Right cardiac atrium (tissue), 5 donors: ENCODE measurements around the gene VSTM2B. TPM values are rescaled to one million over a fixed set of nuclear protein-coding genes. Genes with fewer than 3 reads are reported as not detected.

Experiments
- ATAC-seq, 2 donors: fragments of 200-7000 bp; cut with Tn5 transposase; one replicate each; pipeline versions ENCODE4 v1.8.0 to v1.9.1; 2020; ENCODE audit warnings: moderate library complexity in 2 of 2, mild to moderate bottlenecking in 1 of 2
- DNase-seq, 3 donors: peaks; one replicate each; pipeline ENCODE4 v3.0.0-alpha.2; 2020
- H3K27ac ChIP-seq: one replicate; pipeline ENCODE4 v1.5.1; 2013; ENCODE audit warnings: mild to moderate bottlenecking, low read length, control low read depth, moderate library complexity
- H3K27me3 ChIP-seq: one replicate; pipeline ENCODE4 v1.6.1; 2013; ENCODE audit not compliant: control insufficient read depth, insufficient read depth
- H3K4me1 ChIP-seq: one replicate; pipeline ENCODE4 v1.6.1; 2013; ENCODE audit warnings: low read length; ENCODE audit not compliant: control insufficient read depth, insufficient read depth
- H3K4me3 ChIP-seq: one replicate; pipeline ENCODE4 v1.5.1; 2013; ENCODE audit warnings: low read length, control low read depth
- H3K9me3 ChIP-seq: one replicate; pipeline ENCODE4 v1.6.1; 2013; ENCODE audit warnings: low read length; ENCODE audit not compliant: control insufficient read depth
- WGBS: extraction: QIAGEN DNeasy Blood & Tissue Kit; methylation state at CpG from one replicate; pipeline ENCODE4 v1.1.7; 2013; 5-methylcytosine and 5-hydroxymethylcytosine counted together
- intact Hi-C, 4 donors: fragments of 100-400 bp; cut with DNase I; formaldehyde crosslinking; loops; one replicate each; pipeline versions ENCODE4 v1.11.0 to v1.14.0; 2022 to 2023
- polyA plus RNA-seq: library from polyadenylated mRNA; stranded (reverse); fragments of 200-250 nt; gene quantifications from one replicate; pipeline ENCODE4 v1.2.3, GENCODE V29; 2013
- total RNA-seq, 4 donors: library from RNA; stranded (reverse); fragmentation: NEBNext Ultra II Directional; extraction: Animal tissue kit (Norgen Biotek cat#: 25700); gene quantifications; one replicate each; pipeline ENCODE4 v1.2.1, GENCODE V29; 2021
- donor health status: healthy with polysubstance abuse.
- donor health status: DM: no; HTN: yes; CAD: no.
- donor health status: DM: no; HTN: no; CAD: no.
- donor health status: DM: no; HTN: yes; CAD: no; lungs with severe emphysema.
- donor health status: DM: yes; HTN: yes; CAD: no.

Gene VSTM2B
- total and polyA plus RNA-seq, 5 donors = not detected

DNA sequence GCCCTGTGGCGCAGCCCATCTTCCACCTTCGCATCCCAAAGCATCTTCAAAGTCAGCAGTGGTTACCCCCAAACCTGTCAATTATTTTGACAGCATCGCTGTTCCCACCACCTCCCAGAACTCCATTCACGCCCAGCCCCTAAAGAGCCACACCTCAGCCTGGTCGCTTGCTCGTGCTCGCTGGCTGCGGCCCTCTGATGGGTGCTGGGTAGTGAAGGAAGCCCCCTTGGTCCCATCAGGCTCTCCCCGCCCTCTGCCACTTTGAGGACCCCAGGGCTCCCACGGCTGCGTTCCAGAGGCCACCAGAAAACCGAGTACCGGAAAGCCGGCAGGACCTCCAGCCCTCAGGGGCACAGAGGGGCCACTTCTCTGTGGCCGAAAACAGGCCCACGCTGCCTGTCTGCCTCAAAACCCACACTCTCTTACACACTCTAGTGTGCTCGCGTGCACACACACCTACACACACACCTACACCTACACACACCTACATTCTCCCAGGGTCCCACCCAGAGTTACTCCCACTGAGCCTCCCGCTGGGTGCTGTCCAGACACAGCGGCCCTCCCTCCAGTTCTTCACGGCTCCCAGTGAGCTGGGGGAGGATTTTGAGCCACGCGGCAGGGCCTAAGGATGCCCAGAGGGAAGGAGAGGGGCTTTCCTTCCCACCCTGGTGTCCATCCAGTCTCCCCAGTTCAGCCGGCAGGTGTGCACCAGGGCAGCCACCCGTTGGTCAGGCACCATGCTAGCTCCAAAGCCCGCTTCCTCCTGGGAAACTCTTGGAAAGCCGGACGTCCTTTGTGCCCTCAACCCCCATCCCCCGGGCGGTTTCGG is 1.9 kb downstream of the VSTM2B start:
- Histone ChIP-seq H3K4me1 (peaks cover 3% of the 10 kb centered on the region), H3K27ac (no peak overlapping the region), H3K27me3 (no peaks in the 10 kb centered on the region), H3K4me3 (peak overlapping the region; percentile 12), H3K9me3 (no peaks in the 10 kb centered on the region)
- 13% methylated on average over 31 of the region's 31 CpGs for WGBS
- DNase-seq (no peak), ATAC-seq (peak in 1 of 2 donors; percentile 7)
- intact Hi-C loops = loop anchor here in 3 of 4 donors (10.0 kb wide), 2 partner anchors 233 to 243 kb away; no protein-coding TSS in a partner anchor

- Histone ChIP-seq H3K27me3 (no peaks in the 10 kb centered on the region), H3K9me3 (no peaks in the 10 kb centered on the region), H3K27ac (no peak overlapping the region), H3K4me3 (peak overlapping the region; percentile 7), H3K4me1 (peaks cover 3% of the 10 kb centered on the region)
- ATAC-seq = peak; percentile 85
- intact Hi-C loops = loop anchor here in 3 of 4 donors (10.0 kb wide), 2 partner anchors 234 to 244 kb away; no protein-coding TSS in a partner anchor
- peak; percentile 56 to 87 (median 81) for DNase-seq
- WGBS = under 1% methylated on average over 57 of the region's 57 CpGs
Measured at GRCh38 chr19:29528350-29528945, 2.7 kb downstream of the VSTM2B start.

GRCh38 chr19:29528946-29529645 is 3.3 kb downstream of the VSTM2B start:
- ATAC-seq = no peak

GRCh38 chr19:29529646-29530539 is 4.1 kb downstream of the VSTM2B start:
- Histone ChIP-seq H3K27me3 (no peaks in the 10 kb centered on the region), H3K27ac (no peak overlapping the region), H3K4me1 (peaks cover 3% of the 10 kb centered on the region), H3K9me3 (no peaks in the 10 kb centered on the region), H3K4me3 (no peak overlapping the region)
- 4% methylated on average over 100 of the region's 100 CpGs for WGBS
- DNase-seq (no peak), ATAC-seq (no peak)
- intact Hi-C loops = loop anchor here in 3 of 4 donors (10.0 kb wide), 2 partner anchors 235 to 245 kb away; no protein-coding TSS in a partner anchor

More at GRCh38 chr19:29528946-29529645, 3.3 kb downstream of the VSTM2B start:
- Histone ChIP-seq H3K4me3 (peak overlapping the region; percentile 7), H3K27me3 (no peaks in the 10 kb centered on the region), H3K4me1 (peaks cover 3% of the 10 kb centered on the region), H3K27ac (no peak overlapping the region), H3K9me3 (no peaks in the 10 kb centered on the region)
- intact Hi-C loops = loop anchor here in 3 of 4 donors (10.0 kb wide), 2 partner anchors 234 to 244 kb away; no protein-coding TSS in a partner anchor
- WGBS = 2% methylated on average over 39 of the region's 39 CpGs
- DNase-seq = peak in 1 of 3 donors; percentile 33

- ATAC-seq (no peak), DNase-seq (no peak)
- intact Hi-C loops = no loop called here
- 24% methylated on average over 15 of the region's 15 CpGs for WGBS
- H3K27ac ChIP-seq = no peak overlapping the region
- no peaks in the 10 kb centered on the region for H3K27me3 ChIP-seq
- H3K9me3 ChIP-seq = no peaks in the 10 kb centered on the region
- H3K4me3 ChIP-seq = no peak overlapping the region
- H3K4me1 ChIP-seq = peaks cover 3% of the 10 kb centered on the region
Measured at GRCh38 chr19:29530540-29531457, 5.0 kb downstream of the VSTM2B start.

DNA sequence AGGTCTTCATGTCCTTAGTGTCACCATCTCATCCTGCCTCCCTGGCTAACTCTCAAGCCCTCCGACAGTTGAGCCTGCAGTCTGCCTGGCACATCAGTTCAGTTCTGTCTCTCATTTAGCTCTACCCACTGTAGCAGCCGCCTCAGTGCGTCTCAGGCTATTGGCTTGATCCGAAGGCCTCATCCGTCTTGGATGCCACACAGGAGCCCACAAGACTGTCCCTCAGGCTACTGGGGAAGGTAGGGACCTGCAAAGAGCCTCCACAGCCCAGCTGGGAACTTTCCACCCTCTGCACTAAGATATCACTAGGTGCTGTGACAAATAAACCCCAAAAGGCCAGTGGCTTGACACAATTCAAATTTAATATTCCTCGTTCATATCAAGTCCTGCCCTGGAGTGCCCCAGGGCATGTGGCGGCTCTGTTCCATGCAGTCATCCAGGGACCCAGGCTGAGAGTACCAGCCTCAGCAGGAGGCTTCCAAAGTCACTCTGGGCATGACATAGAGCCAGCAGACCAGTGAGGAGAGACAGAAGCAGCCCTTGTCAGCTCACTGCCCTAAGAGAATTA is 5.7 kb downstream of the VSTM2B start:
- intact Hi-C loops = no loop called here
- no peak overlapping the region for H3K4me3 ChIP-seq
- no peak for ATAC-seq
- no peaks in the 10 kb centered on the region for H3K9me3 ChIP-seq
- no peaks in the 10 kb centered on the region for H3K27me3 ChIP-seq
- peaks cover 3% of the 10 kb centered on the region for H3K4me1 ChIP-seq
- 74% methylated on average over 7 of the region's 7 CpGs for WGBS
- no peak for DNase-seq
- no peak overlapping the region for H3K27ac ChIP-seq

DNA sequence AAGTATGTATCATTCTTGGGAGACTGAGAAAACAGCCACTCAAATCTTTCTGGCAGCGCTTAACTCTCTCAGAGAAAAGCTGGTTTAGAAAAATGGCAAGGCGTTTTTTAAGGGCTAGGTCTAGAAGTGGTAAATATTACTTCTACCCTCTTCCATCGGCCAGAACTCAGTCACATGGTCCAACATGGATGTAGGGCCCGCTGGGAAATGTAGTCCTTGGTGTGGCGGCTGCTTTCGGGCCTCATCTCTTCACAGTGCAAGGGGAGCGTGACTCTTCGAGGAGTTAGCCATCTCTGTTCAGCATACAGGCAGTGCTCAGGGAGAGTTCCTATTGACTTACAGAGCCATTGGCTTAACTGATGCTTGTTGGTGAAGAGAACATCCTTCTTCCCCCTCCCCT is 6.3 kb downstream of the VSTM2B start:
- intact Hi-C loops = no loop called here
- WGBS = 62% methylated on average over 8 of the region's 8 CpGs
- peaks cover 3% of the 10 kb centered on the region for H3K4me1 ChIP-seq
- ATAC-seq (no peak), DNase-seq (no peak)
- no peaks in the 10 kb centered on the region for H3K27me3 ChIP-seq
- no peak overlapping the region for H3K27ac ChIP-seq
- no peaks in the 10 kb centered on the region for H3K9me3 ChIP-seq
- no peak overlapping the region for H3K4me3 ChIP-seq

DNA sequence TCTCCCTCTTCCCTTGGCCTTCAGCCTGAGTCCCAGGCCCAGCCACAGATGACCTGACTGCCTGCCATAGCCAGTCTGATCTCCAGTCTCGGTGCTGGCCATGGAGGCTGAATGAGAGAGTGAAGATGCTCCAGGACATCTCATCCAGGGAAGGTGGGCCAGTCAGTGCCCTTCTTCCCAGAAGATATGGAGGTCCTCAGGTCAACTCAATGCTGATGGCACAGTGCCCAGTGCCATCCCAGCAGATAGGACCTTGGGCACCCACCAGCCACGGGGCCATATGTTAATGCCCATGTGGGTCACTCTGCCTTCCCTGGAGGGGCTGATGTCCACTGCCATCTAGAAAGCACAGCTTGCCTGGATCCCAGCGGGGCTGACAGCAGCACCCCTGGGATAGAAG is 7.2 kb downstream of the VSTM2B start:
- ATAC-seq (no peak), DNase-seq (no peak)
- intact Hi-C loops = no loop called here
- WGBS = 82% methylated on average over 3 of the region's 3 CpGs
- H3K4me3 ChIP-seq = no peak overlapping the region
- peaks cover 3% of the 10 kb centered on the region for H3K4me1 ChIP-seq
- no peaks in the 10 kb centered on the region for H3K9me3 ChIP-seq
- H3K27me3 ChIP-seq = no peaks in the 10 kb centered on the region
- H3K27ac ChIP-seq = no peak overlapping the region
